ENCODE data around the gene BPHL. TPM values are rescaled to one million over a fixed set of nuclear protein-coding genes. Genes with fewer than 3 reads are reported as not detected.
"Not testable (repeated sequence)": the region's sequence is repeated elsewhere in the genome, so short reads cannot be mapped to it uniquely, and the experiment has no call there.

The BPHL gene
- total and polyA plus RNA-seq, 2 of the 4 experiments (the other 2 are of a cell fraction), result 14.7 to 16.3 TPM

DNA sequence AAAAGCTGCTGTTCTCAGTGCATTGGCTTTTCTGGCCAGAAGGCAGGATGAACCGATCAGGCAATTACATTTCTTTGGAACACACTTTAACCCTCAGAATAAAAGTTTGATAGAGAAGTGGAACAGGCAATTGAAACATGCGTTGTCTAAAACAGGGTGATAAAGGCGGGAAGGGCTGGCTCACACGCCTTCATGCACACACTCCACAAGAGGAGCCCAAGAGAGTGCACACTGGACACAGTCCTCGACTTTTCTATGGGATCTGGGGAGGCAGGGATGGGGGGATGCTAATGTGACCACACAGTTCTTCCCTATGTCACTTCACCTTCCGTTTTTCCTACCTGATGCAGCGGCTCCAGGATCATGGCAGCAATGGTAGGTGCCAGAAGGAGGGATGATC, 69.8 kb downstream of the BPHL start:
- Histone ChIP-seq H2BK20ac (ENCODE audit: low read depth, low read length) (no peak overlapping the region), H2AFZ (replicated peaks; ENCODE audit: low read length, poor library complexity) (no peak overlapping the region), H4K20me1 (ENCODE audit: insufficient read depth, low read length) (no peaks in the 10 kb centered on the region), H2BK15ac (ENCODE audit: low read depth, low read length) (no peak overlapping the region), H4K5ac (ENCODE audit: low read depth, low read length) (no peak overlapping the region), H4K8ac (ENCODE audit: low read depth in 2 of 2, low read length in 2 of 2) (no peak overlapping the region), H3K4me2 (ENCODE audit: low read depth, low read length) (no peak overlapping the region), H3K9me1 (ENCODE audit: insufficient read depth, low read length) (no peaks in the 10 kb centered on the region), H2AK5ac (ENCODE audit: low read depth, low read length) (no peak overlapping the region), H3K56ac (ENCODE audit: extremely low read depth, insufficient read depth, low read length) (no peak overlapping the region), H3K18ac (ENCODE audit: low read depth, low read length) (no peak overlapping the region), H3K36me3 (ENCODE audit: control insufficient read depth, insufficient read depth, low read length) (no peaks in the 10 kb centered on the region), H3K4ac (ENCODE audit: low read depth, low read length) (no peak overlapping the region), H3K4me3 (ENCODE audit: insufficient read depth, low read depth, low read length) (no peak overlapping the region), H4K91ac (ENCODE audit: insufficient read depth, low read depth, low read length) (no peak overlapping the region), H3K79me1 (ENCODE audit: low read depth in 1 of 2, low read length in 2 of 2) (no peaks in the 10 kb centered on the region), H3K27ac (ENCODE audit: insufficient read depth, low read length) (no peak overlapping the region), H3K27me3 (ENCODE audit: control insufficient read depth, insufficient read depth, low read length) (peaks cover 36% of the 10 kb centered on the region), H3K14ac (replicated peaks; ENCODE audit: low read depth, low read length) (no peak overlapping the region), H3K9ac (ENCODE audit: low read depth, low read length) (no peak overlapping the region), H3K23ac (ENCODE audit: low read depth, low read length) (no peak overlapping the region; the same call in 1 of the 2 replicates), H2AK9ac (replicated peaks; ENCODE audit: low read depth, low read length, poor library complexity) (no peak overlapping the region), H2BK120ac (ENCODE audit: low read depth, low read length) (no peak overlapping the region), H2BK5ac (ENCODE audit: low read depth, low read length, poor library complexity, severe bottlenecking) (no peak overlapping the region), H3K4me1 (ENCODE audit: control insufficient read depth, insufficient read depth, low read length) (no peaks in the 10 kb centered on the region), H3K9me3 (ENCODE audit: control insufficient read depth, insufficient read depth, low read length) (peaks cover 5% of the 10 kb centered on the region)
- ATAC-seq (ENCODE audit: low read depth), result no peak
- in situ Hi-C loops (cut with MboI; ENCODE audit: low sequenced_read_pairs) (no loop called here), intact Hi-C loops (cut with micrococcal nuclease) (no loop called here), dilution Hi-C loops (cut with HindIII; ENCODE audit: low sequenced_read_pairs, unreplicated experiment) (no loop called here)
- TF ChIP-seq MAZ (IDR thresholded peaks at IDR 0.05; ENCODE audit: borderline replicate concordance, low read depth, low read length), result no peak
- TF ChIP-seq NFE2L2 (IDR thresholded peaks at IDR 0.05; ENCODE audit: low read depth, low read length), result no peak
- no peak for TF ChIP-seq BHLHE40 (IDR thresholded peaks at IDR 0.05; ENCODE audit: low read depth, low read length)
- TF ChIP-seq RCOR1 (IDR thresholded peaks at IDR 0.05; ENCODE audit: insufficient replicate concordance, low read length), result no peak
- no peak for TF ChIP-seq ELK1 (IDR thresholded peaks at IDR 0.05; ENCODE audit: borderline replicate concordance, low read depth, low read length)
- no peak for TF ChIP-seq FOS (IDR thresholded peaks at IDR 0.05; ENCODE audit: low read depth, low read length)
- TF ChIP-seq, protein P1, sequence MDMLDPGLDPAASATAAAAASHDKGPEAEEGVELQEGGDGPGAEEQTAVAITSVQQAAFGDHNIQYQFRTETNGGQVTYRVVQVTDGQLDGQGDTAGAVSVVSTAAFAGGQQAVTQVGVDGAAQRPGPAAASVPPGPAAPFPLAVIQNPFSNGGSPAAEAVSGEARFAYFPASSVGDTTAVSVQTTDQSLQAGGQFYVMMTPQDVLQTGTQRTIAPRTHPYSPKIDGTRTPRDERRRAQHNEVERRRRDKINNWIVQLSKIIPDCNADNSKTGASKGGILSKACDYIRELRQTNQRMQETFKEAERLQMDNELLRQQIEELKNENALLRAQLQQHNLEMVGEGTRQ (IDR thresholded peaks at IDR 0.05; ENCODE audit: low read depth, low read length), result no peak
- BruUV-seq (replicated peaks), result no TSS peak
- POLR2A ChIA-PET (ENCODE audit: unreplicated experiment), result no interaction called here
- DNase-seq, result no peak
- no CpG with 5 or more reads among the region's 7 CpGs for WGBS, 2 experiments (ENCODE audit: extremely low coverage in 2 of 2, insufficient read length in 1 of 2)
- CTCF ChIA-PET, result no interaction called here

DNA sequence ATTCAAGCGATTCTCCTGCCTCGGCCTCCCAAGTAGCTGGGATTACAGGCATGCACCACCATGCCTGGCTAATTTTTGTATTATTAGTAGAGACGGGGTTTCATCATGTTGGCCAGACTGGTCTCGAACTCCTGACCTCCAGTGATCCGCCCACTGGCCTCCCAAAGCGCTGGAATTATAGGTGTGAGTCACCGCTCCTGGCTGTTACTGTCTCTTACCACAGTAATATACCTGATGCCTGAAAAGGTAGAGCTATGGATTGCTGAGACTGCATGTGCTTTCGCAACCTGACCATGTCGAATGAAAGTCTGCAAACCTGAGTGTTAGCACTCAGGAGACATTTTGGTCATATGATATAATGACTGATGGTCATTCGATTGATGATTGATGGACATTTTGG, 70.7 kb downstream of the BPHL start:
- POLR2A ChIA-PET (ENCODE audit: unreplicated experiment), result not testable (repeated sequence)
- WGBS, 2 experiments (ENCODE audit: extremely low coverage in 2 of 2, insufficient read length in 1 of 2), result 100% methylated on average over 1 of the region's 10 CpGs; no CpG with 5 or more reads in 1 of the 2 experiments

More for the DNA sequence above, 70.7 kb downstream of the BPHL start:
- H3K4ac ChIP-seq (ENCODE audit: low read depth, low read length); H3K9me1 ChIP-seq (ENCODE audit: insufficient read depth, low read length); H2BK15ac ChIP-seq (ENCODE audit: low read depth, low read length); H2AK9ac ChIP-seq (replicated peaks; ENCODE audit: low read depth, low read length, poor library complexity); H4K5ac ChIP-seq (ENCODE audit: low read depth, low read length); H3K9me3 ChIP-seq (ENCODE audit: control insufficient read depth, insufficient read depth, low read length); DNase-seq; H3K79me1 ChIP-seq (ENCODE audit: low read depth in 1 of 2, low read length in 2 of 2); H3K23ac ChIP-seq (ENCODE audit: low read depth, low read length); ATAC-seq (ENCODE audit: low read depth); H2BK120ac ChIP-seq (ENCODE audit: low read depth, low read length); H2BK5ac ChIP-seq (ENCODE audit: low read depth, low read length, poor library complexity, severe bottlenecking); H2AK5ac ChIP-seq (ENCODE audit: low read depth, low read length); dilution Hi-C loops (cut with HindIII; ENCODE audit: low sequenced_read_pairs, unreplicated experiment); H3K56ac ChIP-seq (ENCODE audit: extremely low read depth, insufficient read depth, low read length); H3K4me2 ChIP-seq (ENCODE audit: low read depth, low read length); intact Hi-C loops (cut with micrococcal nuclease); H4K91ac ChIP-seq (ENCODE audit: insufficient read depth, low read depth, low read length); H3K9ac ChIP-seq (ENCODE audit: low read depth, low read length); H4K20me1 ChIP-seq (ENCODE audit: insufficient read depth, low read length); BruUV-seq (replicated peaks); H3K27ac ChIP-seq (ENCODE audit: insufficient read depth, low read length); H2AFZ ChIP-seq (replicated peaks; ENCODE audit: low read length, poor library complexity); H3K36me3 ChIP-seq (ENCODE audit: control insufficient read depth, insufficient read depth, low read length); H3K4me1 ChIP-seq (ENCODE audit: control insufficient read depth, insufficient read depth, low read length); in situ Hi-C loops (cut with MboI; ENCODE audit: low sequenced_read_pairs); H3K14ac ChIP-seq (replicated peaks; ENCODE audit: low read depth, low read length); H3K4me3 ChIP-seq (ENCODE audit: insufficient read depth, low read depth, low read length); H2BK20ac ChIP-seq (ENCODE audit: low read depth, low read length); H4K8ac ChIP-seq (ENCODE audit: low read depth in 2 of 2, low read length in 2 of 2); H3K18ac ChIP-seq (ENCODE audit: low read depth, low read length): not testable (repeated sequence)
- peaks cover 33% of the 10 kb centered on the region for H3K27me3 ChIP-seq (ENCODE audit: control insufficient read depth, insufficient read depth, low read length)
- CTCF ChIA-PET, result interaction anchor here (0.6 kb wide), 1 partner anchor 93 kb away, joined by 3 read pairs; no protein-coding TSS in a partner anchor

All from IMR-90 (cell line).